Mesendoderm (in vitro differentiated cells): ENCODE results near the gene TMEM54.

Source experiments
- DNase-seq: peaks from one replicate; pipeline ENCODE4 v3.0.0; 2013
- H2AK5ac ChIP-seq: 2 replicates; pipeline ENCODE4 v1.6.1; 2013; ENCODE audit warnings: low read length, inconsistent platforms
- H2BK120ac ChIP-seq: 2 replicates; pipeline ENCODE4 v1.6.1; 2013; ENCODE audit warnings: low read depth, mild to moderate bottlenecking, low read length, moderate library complexity, mixed read lengths
- H2BK15ac ChIP-seq: replicated peaks from 2 replicates; pipeline ENCODE4 v1.6.1; 2013; ENCODE audit warnings: low read depth, mild to moderate bottlenecking, moderate library complexity
- H2BK5ac ChIP-seq: 2 replicates; pipeline ENCODE4 v1.6.1; 2013; ENCODE audit warnings: low read length, inconsistent platforms
- H3K18ac ChIP-seq: 2 replicates; pipeline ENCODE4 v1.6.1; 2013; ENCODE audit warnings: mild to moderate bottlenecking, low read length, mixed read lengths
- H3K23ac ChIP-seq: one replicate; pipeline ENCODE4 v1.6.1; 2013; ENCODE audit warnings: low read length
- H3K27ac ChIP-seq: 2 replicates; pipeline ENCODE4 v1.5.1; 2013; ENCODE audit warnings: low read depth, mild to moderate bottlenecking, inconsistent platforms, low read length, moderate library complexity
- H3K27me3 ChIP-seq: 2 replicates; pipeline ENCODE4 v1.6.1; 2013; ENCODE audit warnings: low read length, control low read depth, mild to moderate bottlenecking, inconsistent platforms; ENCODE audit not compliant: insufficient read depth, poor library complexity
- H3K36me3 ChIP-seq: 2 replicates; pipeline ENCODE4 v1.6.1; 2013; ENCODE audit warnings: low read length, inconsistent platforms; ENCODE audit not compliant: control insufficient read depth, insufficient read depth
- H3K4ac ChIP-seq: one replicate; pipeline ENCODE4 v1.6.1; 2013; ENCODE audit warnings: low read depth, mild to moderate bottlenecking, low read length, moderate library complexity
- H3K4me1 ChIP-seq: 2 replicates; pipeline ENCODE4 v1.6.1; 2013; ENCODE audit warnings: low read depth, low read length, inconsistent platforms; ENCODE audit not compliant: control insufficient read depth
- H3K4me2 ChIP-seq: 2 replicates; pipeline ENCODE4 v1.6.1; 2013; ENCODE audit warnings: low read length
- H3K4me3 ChIP-seq: 2 replicates; pipeline ENCODE4 v1.5.1; 2013; ENCODE audit warnings: mild to moderate bottlenecking, low read length
- H3K56ac ChIP-seq: one replicate; pipeline ENCODE4 v1.6.1; 2013; ENCODE audit warnings: low read length
- H3K79me1 ChIP-seq: 2 replicates; pipeline ENCODE4 v1.6.1; 2013; ENCODE audit warnings: low read length, inconsistent platforms
- H3K79me2 ChIP-seq: 2 replicates; pipeline ENCODE4 v1.6.1; 2013; ENCODE audit warnings: mild to moderate bottlenecking, low read length; ENCODE audit not compliant: control insufficient read depth, insufficient read depth
- H3K9ac ChIP-seq: 2 replicates; pipeline ENCODE4 v1.6.1; 2013; ENCODE audit warnings: low read length, inconsistent platforms
- H4K5ac ChIP-seq: one replicate; pipeline ENCODE4 v1.6.1; 2013; ENCODE audit warnings: low read length
- H4K8ac ChIP-seq: one replicate; pipeline ENCODE4 v1.6.1; 2013; ENCODE audit warnings: low read depth, mild to moderate bottlenecking, control low read depth, low read length, moderate library complexity
- WGBS: extraction: QIAGEN DNeasy Blood & Tissue Kit; methylation state at CpG from one replicate; pipeline ENCODE4 v1.1.7; 2013; ENCODE audit warnings: low lambda C conversion rate, missing lambda C conversion rate; ENCODE audit not compliant: insufficient coverage; ENCODE audit errors: extremely low coverage; 5-methylcytosine and 5-hydroxymethylcytosine counted together

TMEM54 gene

GRCh38 chr1:32899586-32900296 lies 1.4 kb downstream of the TMEM54 start:
- Histone ChIP-seq H3K4me2 (no peak overlapping the region), H2BK5ac (no peak overlapping the region), H3K79me1 (no peaks in the 10 kb centered on the region), H3K9ac (no peak overlapping the region), H4K8ac (no peak overlapping the region), H2AK5ac (no peak overlapping the region), H3K56ac (no peak overlapping the region), H3K79me2 (no peaks in the 10 kb centered on the region), H4K5ac (no peak overlapping the region), H3K27ac (no peak overlapping the region), H2BK120ac (no peak overlapping the region), H3K18ac (no peak overlapping the region), H3K4ac (no peak overlapping the region), H3K4me1 (no peaks in the 10 kb centered on the region), H2BK15ac (no peak overlapping the region), H3K23ac (no peak overlapping the region), H3K4me3 (no peak overlapping the region), H3K27me3 (peaks cover 5% of the 10 kb centered on the region), H3K36me3 (no peaks in the 10 kb centered on the region)
- DNase-seq: no peak
- WGBS: no CpG with 5 or more reads among the region's 7 CpGs

- no peak overlapping the region for H3K9ac ChIP-seq
- H3K4me1 ChIP-seq: no peaks in the 10 kb centered on the region
- H3K4ac ChIP-seq: no peak overlapping the region
- no peaks in the 10 kb centered on the region for H3K79me1 ChIP-seq
- no peak overlapping the region for H3K18ac ChIP-seq
- H3K36me3 ChIP-seq: no peaks in the 10 kb centered on the region
- no peak overlapping the region for H4K8ac ChIP-seq
- no peak overlapping the region for H2BK5ac ChIP-seq
- H3K4me3 ChIP-seq: no peak overlapping the region
- no peak overlapping the region for H4K5ac ChIP-seq
- no peak overlapping the region for H3K56ac ChIP-seq
- WGBS: no CpG with 5 or more reads among the region's 3 CpGs
- H2BK15ac ChIP-seq: no peak overlapping the region
- H3K79me2 ChIP-seq: no peaks in the 10 kb centered on the region
- no peak overlapping the region for H3K4me2 ChIP-seq
- no peak overlapping the region for H2BK120ac ChIP-seq
- H3K23ac ChIP-seq: no peak overlapping the region
- no peak overlapping the region for H3K27ac ChIP-seq
- no peak for DNase-seq
- peaks cover 5% of the 10 kb centered on the region for H3K27me3 ChIP-seq
- no peak overlapping the region for H2AK5ac ChIP-seq
These were observed 2.2 kb downstream of the TMEM54 start for GRCh38 chr1:32898958-32899357.

GRCh38 chr1:32898056-32898455 lies 3.1 kb downstream of the TMEM54 start:
- no peak for DNase-seq
- H3K79me1 ChIP-seq: no peaks in the 10 kb centered on the region
- no peak overlapping the region for H3K9ac ChIP-seq
- no peak overlapping the region for H4K8ac ChIP-seq
- H2AK5ac ChIP-seq: no peak overlapping the region
- no peaks in the 10 kb centered on the region for H3K79me2 ChIP-seq
- H3K36me3 ChIP-seq: no peaks in the 10 kb centered on the region
- no peaks in the 10 kb centered on the region for H3K4me1 ChIP-seq
- H2BK15ac ChIP-seq: no peak overlapping the region
- H2BK120ac ChIP-seq: no peak overlapping the region
- no peak overlapping the region for H3K27ac ChIP-seq
- no CpG with 5 or more reads among the region's 9 CpGs for WGBS
- H3K4ac ChIP-seq: no peak overlapping the region
- no peak overlapping the region for H3K4me2 ChIP-seq
- H3K27me3 ChIP-seq: peaks cover 5% of the 10 kb centered on the region
- H3K23ac ChIP-seq: no peak overlapping the region
- no peak overlapping the region for H3K4me3 ChIP-seq
- H2BK5ac ChIP-seq: no peak overlapping the region
- H3K56ac ChIP-seq: no peak overlapping the region
- H4K5ac ChIP-seq: no peak overlapping the region
- no peak overlapping the region for H3K18ac ChIP-seq

GRCh38 chr1:32897082-32898049 lies 3.8 kb downstream of the TMEM54 start:
- no peak overlapping the region for H3K4ac ChIP-seq
- no peak overlapping the region for H2BK120ac ChIP-seq
- no peak overlapping the region for H3K4me3 ChIP-seq
- H4K8ac ChIP-seq: no peak overlapping the region
- no peak overlapping the region for H2BK5ac ChIP-seq
- H3K56ac ChIP-seq: no peak overlapping the region
- WGBS: no CpG with 5 or more reads among the region's 11 CpGs
- H3K27me3 ChIP-seq: peaks cover 5% of the 10 kb centered on the region
- H3K36me3 ChIP-seq: no peaks in the 10 kb centered on the region
- no peak for DNase-seq
- no peak overlapping the region for H3K23ac ChIP-seq
- H3K4me1 ChIP-seq: no peaks in the 10 kb centered on the region
- H3K4me2 ChIP-seq: no peak overlapping the region
- H3K9ac ChIP-seq: no peak overlapping the region
- H2BK15ac ChIP-seq: no peak overlapping the region
- no peaks in the 10 kb centered on the region for H3K79me1 ChIP-seq
- no peak overlapping the region for H3K27ac ChIP-seq
- no peak overlapping the region for H3K18ac ChIP-seq
- no peak overlapping the region for H2AK5ac ChIP-seq
- H3K79me2 ChIP-seq: no peaks in the 10 kb centered on the region
- H4K5ac ChIP-seq: no peak overlapping the region

GRCh38 chr1:32896451-32896850 lies 4.7 kb downstream of the TMEM54 start:
- peaks cover 5% of the 10 kb centered on the region for H3K27me3 ChIP-seq
- WGBS: no CpG with 5 or more reads among the region's 5 CpGs
- H3K27ac ChIP-seq: no peak overlapping the region
- no peaks in the 10 kb centered on the region for H3K36me3 ChIP-seq
- H4K5ac ChIP-seq: no peak overlapping the region
- no peak overlapping the region for H3K18ac ChIP-seq
- H2BK5ac ChIP-seq: no peak overlapping the region
- no peaks in the 10 kb centered on the region for H3K79me2 ChIP-seq
- no peak overlapping the region for H4K8ac ChIP-seq
- H3K23ac ChIP-seq: no peak overlapping the region
- no peak overlapping the region for H3K4ac ChIP-seq
- no peak overlapping the region for H3K4me2 ChIP-seq
- no peaks in the 10 kb centered on the region for H3K4me1 ChIP-seq
- H2AK5ac ChIP-seq: no peak overlapping the region
- no peak overlapping the region for H2BK120ac ChIP-seq
- no peak overlapping the region for H3K9ac ChIP-seq
- no peak overlapping the region for H3K56ac ChIP-seq
- no peak for DNase-seq
- no peaks in the 10 kb centered on the region for H3K79me1 ChIP-seq
- H3K4me3 ChIP-seq: no peak overlapping the region
- no peak overlapping the region for H2BK15ac ChIP-seq
